PC-3 (cell line): ENCODE measurements around the gene TVP23C. TPM values are rescaled to one million over a fixed set of nuclear protein-coding genes. Genes with fewer than 3 reads are reported as not detected.

Source experiments
- ATAC-seq: fragments of 200-7000 bp; cut with Tn5 transposase; 2 replicates; pipeline ENCODE4 v1.9.1; 2020; ENCODE audit warnings: mild to moderate bottlenecking, moderate library complexity
- BruUV-seq: library from RNA; stranded (reverse); fragments of 400-500 nt; replicated peaks from 2 replicates; lab custom pipeline; 2021; lab: Mats Ljungman, UMichigan
- CTCF ChIA-PET: fragments of 300-600 bp; sonication (Branson Sonifier 250); formaldehyde crosslinking; loops from one replicate; lab custom pipeline; 2022; ENCODE audit warnings: antibody characterized with exemption; lab: Charles Lee
- POLR2A ChIA-PET: fragments of 300-600 bp; sonication (Branson Sonifier 250); formaldehyde crosslinking; loops from one replicate; lab custom pipeline; 2022; ENCODE audit warnings: antibody characterized with exemption; ENCODE audit not compliant: unreplicated experiment; lab: Charles Lee
- DNase-seq: peaks from one replicate; pipeline ENCODE4 v3.0.0-alpha.2; 2015
- H2AFZ ChIP-seq: fragments of 300-600 bp; sonication (generic); 2 replicates; pipeline ENCODE4 v1.6.0; 2016; ENCODE audit warnings: antibody characterized with exemption, low read length
- H3F3A ChIP-seq: fragments of 300-600 bp; sonication (generic); one replicate; pipeline ENCODE4 v1.6.0; 2017; ENCODE audit warnings: antibody characterized with exemption, low read length, control low read depth, mild to moderate bottlenecking; ENCODE audit not compliant: unreplicated experiment
- H3K27ac ChIP-seq: fragments of 300-600 bp; sonication (generic); 2 replicates; pipeline ENCODE4 v1.5.1; 2016; ENCODE audit warnings: mild to moderate bottlenecking, low read length
- H3K27me3 ChIP-seq: fragments of 300-600 bp; sonication (generic); 2 replicates; pipeline ENCODE4 v1.6.1; 2016; ENCODE audit warnings: low read length, mixed read lengths
- H3K36me3 ChIP-seq: fragments of 300-600 bp; sonication (generic); 2 replicates; pipeline ENCODE4 v1.6.1; 2016; ENCODE audit warnings: low read depth, mixed run types, low read length, mixed read lengths
- H3K4me1 ChIP-seq: fragments of 300-600 bp; sonication (generic); 2 replicates; pipeline ENCODE4 v1.5.1; 2016; ENCODE audit warnings: low read length; ENCODE audit not compliant: insufficient read depth
- H3K4me2 ChIP-seq: fragments of 300-600 bp; sonication (generic); 2 replicates; pipeline ENCODE4 v1.6.0; 2016; ENCODE audit warnings: low read length
- H3K4me3 ChIP-seq: fragments of 300-600 bp; sonication (generic); 2 replicates; pipeline ENCODE4 v1.5.1; 2016; ENCODE audit warnings: mild to moderate bottlenecking, low read length, mixed read lengths
- H3K79me2 ChIP-seq: fragments of 300-600 bp; sonication (generic); 2 replicates; pipeline ENCODE4 v1.6.1; 2017; ENCODE audit warnings: low read length, mixed read lengths
- H3K9ac ChIP-seq: fragments of 300-600 bp; sonication (generic); 2 replicates; pipeline ENCODE4 v1.6.0; 2016; ENCODE audit warnings: mild to moderate bottlenecking, low read length
- H3K9me2 ChIP-seq: fragments of 300-600 bp; sonication (generic); replicated peaks from 2 replicates; pipeline ENCODE4 v1.6.1; 2016; ENCODE audit warnings: mixed run types, low read length, mixed read lengths
- H3K9me3 ChIP-seq: fragments of 300-600 bp; sonication (generic); 2 replicates; pipeline ENCODE4 v1.6.1; 2016; ENCODE audit warnings: low read length, mixed read lengths
- H4K20me1 ChIP-seq: fragments of 300-600 bp; sonication (generic); 2 replicates; pipeline ENCODE4 v1.6.1; 2016; ENCODE audit warnings: low read length, mixed read lengths
- EZH2 ChIP-seq: fragments of 300-600 bp; sonication (generic); IDR thresholded peaks from one replicate; pipeline ENCODE4 v1.6.1; 2017; ENCODE audit warnings: antibody characterized with exemption, mild to moderate bottlenecking, low read length; ENCODE audit not compliant: unreplicated experiment
- EZH2phosphoT487 ChIP-seq: fragments of 300-600 bp; sonication (generic); IDR thresholded peaks from 2 replicates; pipeline ENCODE4 v1.6.1; 2018; ENCODE audit warnings: mild to moderate bottlenecking, antibody characterized with exemption, low read length, borderline replicate concordance
- intact Hi-C: fragments of 100-400 bp; cut with micrococcal nuclease; formaldehyde crosslinking; loops from 2 replicates; pipeline ENCODE4 v1.9.0; 2023
- total RNA-seq: library from RNA; depleted of rRNA; stranded (reverse); fragments of >200 nt; gene quantifications from 2 replicates; pipeline ENCODE4 v1.2.3, GENCODE V29; 2014
- TF ChIP-seq, protein P1 (sequence below): fragments of 300-600 bp; sonication (generic); conservative IDR thresholded peaks from 2 replicates; pipeline ENCODE4 v1.5.1; 2017; ENCODE audit warnings: antibody characterized with exemption, low read depth, mild to moderate bottlenecking, low read length

TVP23C gene
- total RNA-seq, 1 experiment from 2014 or later, result 23.7 TPM

DNA sequence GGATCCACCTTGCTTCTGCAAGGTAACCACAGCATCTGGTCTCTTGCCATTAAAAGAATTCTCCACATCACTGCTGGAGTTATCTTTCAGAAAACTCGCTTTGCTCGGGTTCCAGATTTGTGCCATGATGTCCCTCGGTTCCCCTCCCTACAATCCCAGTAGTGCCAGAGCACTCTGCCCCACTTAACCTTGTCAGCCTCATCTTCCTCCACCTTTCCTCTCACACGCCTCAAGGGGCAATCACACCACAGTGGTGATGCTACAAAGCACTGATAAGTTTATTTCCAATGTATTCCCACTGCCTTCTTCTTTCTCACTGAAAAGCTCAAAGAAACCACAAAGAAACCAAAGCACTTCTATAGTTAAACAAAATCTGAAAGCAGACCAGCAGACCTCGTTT is 84.4 kb downstream of the TVP23C start:
- Histone ChIP-seq H3K79me2 (no peaks in the 10 kb centered on the region), H3F3A (no peaks in the 10 kb centered on the region), H3K9ac (no peak overlapping the region), H3K9me2 (no peaks in the 10 kb centered on the region), H3K27me3 (no peaks in the 10 kb centered on the region), H3K4me2 (no peak overlapping the region), H2AFZ (no peak overlapping the region), H4K20me1 (no peaks in the 10 kb centered on the region), H3K9me3 (no peaks in the 10 kb centered on the region), H3K4me3 (no peak overlapping the region), H3K4me1 (peaks cover 12% of the 10 kb centered on the region), H3K27ac (no peak overlapping the region), H3K36me3 (no peaks in the 10 kb centered on the region; the same call in 1 of the 2 replicates)
- intact Hi-C loops, result no loop called here
- CTCF ChIA-PET, result no interaction called here
- BruUV-seq, result no TSS peak
- DNase-seq (no peak), ATAC-seq (no peak)
- TF ChIP-seq, protein P1, sequence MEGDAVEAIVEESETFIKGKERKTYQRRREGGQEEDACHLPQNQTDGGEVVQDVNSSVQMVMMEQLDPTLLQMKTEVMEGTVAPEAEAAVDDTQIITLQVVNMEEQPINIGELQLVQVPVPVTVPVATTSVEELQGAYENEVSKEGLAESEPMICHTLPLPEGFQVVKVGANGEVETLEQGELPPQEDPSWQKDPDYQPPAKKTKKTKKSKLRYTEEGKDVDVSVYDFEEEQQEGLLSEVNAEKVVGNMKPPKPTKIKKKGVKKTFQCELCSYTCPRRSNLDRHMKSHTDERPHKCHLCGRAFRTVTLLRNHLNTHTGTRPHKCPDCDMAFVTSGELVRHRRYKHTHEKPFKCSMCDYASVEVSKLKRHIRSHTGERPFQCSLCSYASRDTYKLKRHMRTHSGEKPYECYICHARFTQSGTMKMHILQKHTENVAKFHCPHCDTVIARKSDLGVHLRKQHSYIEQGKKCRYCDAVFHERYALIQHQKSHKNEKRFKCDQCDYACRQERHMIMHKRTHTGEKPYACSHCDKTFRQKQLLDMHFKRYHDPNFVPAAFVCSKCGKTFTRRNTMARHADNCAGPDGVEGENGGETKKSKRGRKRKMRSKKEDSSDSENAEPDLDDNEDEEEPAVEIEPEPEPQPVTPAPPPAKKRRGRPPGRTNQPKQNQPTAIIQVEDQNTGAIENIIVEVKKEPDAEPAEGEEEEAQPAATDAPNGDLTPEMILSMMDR, result no peak
- POLR2A ChIA-PET, result no interaction called here

DNA sequence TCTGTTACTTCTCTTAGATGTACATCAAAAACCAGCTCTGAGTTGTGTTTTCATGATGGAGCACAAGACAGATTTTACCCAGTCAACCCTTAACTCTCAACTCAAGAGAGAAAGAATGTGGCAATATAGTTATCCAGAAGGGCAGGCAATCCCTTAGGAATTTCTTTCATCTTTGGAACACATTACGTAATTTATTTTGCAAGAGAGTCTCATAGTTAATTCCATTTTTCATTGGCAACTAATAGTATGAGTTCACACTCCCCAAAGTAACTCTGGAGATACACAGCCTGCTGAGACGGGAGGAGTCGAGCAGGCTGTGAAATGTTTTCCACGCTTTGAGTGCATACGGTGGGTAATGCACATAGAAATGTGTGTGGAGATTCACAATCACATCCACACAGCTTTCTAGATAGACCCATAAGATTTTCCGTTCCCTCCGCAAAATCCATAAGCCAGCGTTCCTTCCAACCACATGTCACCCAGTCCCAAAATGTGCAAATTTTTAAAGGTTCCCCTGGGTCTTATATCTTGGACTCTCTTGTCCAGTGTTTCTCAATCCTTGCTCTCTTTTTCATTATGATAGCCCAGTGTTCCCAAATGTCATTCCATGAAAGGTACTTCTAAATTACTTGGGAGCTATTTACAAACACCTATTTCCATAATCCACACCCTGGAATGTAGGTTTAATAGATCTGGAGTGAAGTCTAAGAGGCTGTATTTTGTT is 87.5 kb downstream of the TVP23C start:
- TF ChIP-seq EZH2phosphoT487 (no peak), EZH2 (no peak)
- TF ChIP-seq, protein P1, result no peak
- Histone ChIP-seq H3K79me2 (no peaks in the 10 kb centered on the region), H3K27me3 (no peaks in the 10 kb centered on the region), H4K20me1 (no peaks in the 10 kb centered on the region), H3K4me2 (no peak overlapping the region), H3K36me3 (no peaks in the 10 kb centered on the region), H3K27ac (no peak overlapping the region), H2AFZ (no peak overlapping the region), H3F3A (no peaks in the 10 kb centered on the region), H3K4me3 (no peak overlapping the region), H3K9me2 (no peaks in the 10 kb centered on the region), H3K4me1 (peaks cover 12% of the 10 kb centered on the region), H3K9me3 (no peaks in the 10 kb centered on the region), H3K9ac (no peak overlapping the region)
- intact Hi-C loops, result no loop called here
- DNase-seq, result no peak
- BruUV-seq, result no TSS peak
- no peak for ATAC-seq
- ChIA-PET CTCF (no interaction called here), POLR2A (no interaction called here)

DNA sequence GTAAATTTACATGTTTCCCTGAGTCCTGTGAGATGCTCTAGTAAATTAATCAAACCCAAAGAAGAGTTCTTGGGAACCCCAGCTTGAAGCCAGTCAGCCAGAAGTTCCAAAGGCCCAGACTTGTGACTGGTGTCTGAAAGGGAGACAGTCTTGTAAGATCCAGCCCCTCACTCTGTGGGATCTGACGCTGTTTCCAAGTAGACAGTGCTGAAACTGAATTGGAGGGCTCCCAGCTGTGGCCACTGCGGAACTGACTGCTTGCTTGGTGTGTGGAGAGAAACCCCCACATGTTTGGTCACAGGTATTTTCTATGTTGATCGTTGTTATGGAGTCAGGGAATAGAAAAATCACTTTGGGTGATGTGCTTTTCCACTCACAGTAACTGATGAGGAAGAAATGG is 90.4 kb downstream of the TVP23C start:
- no peak overlapping the region for H3K27ac ChIP-seq
- H3K4me2 ChIP-seq, result no peak overlapping the region
- no peaks in the 10 kb centered on the region for H3K36me3 ChIP-seq
- CTCF ChIA-PET, result no interaction called here
- no peaks in the 10 kb centered on the region for H3K79me2 ChIP-seq
- H3K9me3 ChIP-seq, result no peaks in the 10 kb centered on the region
- POLR2A ChIA-PET, result no interaction called here
- no peak for ATAC-seq
- no peaks in the 10 kb centered on the region for H3K9me2 ChIP-seq
- no peak overlapping the region for H2AFZ ChIP-seq
- intact Hi-C loops, result no loop called here
- H3K9ac ChIP-seq, result no peak overlapping the region
- no peaks in the 10 kb centered on the region for H3F3A ChIP-seq
- TF ChIP-seq, protein P1, result no peak
- TF ChIP-seq EZH2 (no peak), EZH2phosphoT487 (no peak)
- BruUV-seq, result no TSS peak
- H3K27me3 ChIP-seq, result no peaks in the 10 kb centered on the region
- DNase-seq, result no peak
- no peak overlapping the region for H3K4me3 ChIP-seq
- no peaks in the 10 kb centered on the region for H4K20me1 ChIP-seq
- H3K4me1 ChIP-seq, result no peaks in the 10 kb centered on the region
